GM12878 (cell line): ENCODE results near the gene SLC23A2. TPM values are rescaled to one million over a fixed set of nuclear protein-coding genes. Genes with fewer than 3 reads are reported as not detected.
A peak's percentile ranks its signal among the peaks of the same experiment; 100 is the strongest.

Experiments used
- BHLHE40 ChIP-seq, 2 experiments: fragments of 450-650 bp in 1 of 2; IDR thresholded peaks; 2 replicates each; pipeline ENCODE4 v1.6.1; 2011 to 2017; ENCODE audit warnings: low read depth in 2 of 2, borderline replicate concordance in 1 of 2, improper control_type of control experiment in 1 of 2, low read length in 1 of 2, mild to moderate bottlenecking in 1 of 2
- CBX3 ChIP-seq: fragments of 200-600 bp; sonication (generic); IDR thresholded peaks from 2 replicates; pipeline ENCODE4 v1.6.1; 2016; ENCODE audit warnings: low read depth, borderline replicate concordance
- EED ChIP-seq: sonication (generic); IDR thresholded peaks from 2 replicates; pipeline ENCODE4 v1.6.1; 2016; ENCODE audit warnings: antibody characterized with exemption, low read depth
- FOXM1 ChIP-seq: IDR thresholded peaks from 2 replicates; pipeline ENCODE4 v1.6.1; 2012; ENCODE audit warnings: low read depth, mild to moderate bottlenecking, inconsistent platforms, low read length, moderate library complexity
- HCFC1 ChIP-seq: fragments of 150-350 bp; IDR thresholded peaks from 2 replicates; pipeline ENCODE4 v1.6.1; 2014; ENCODE audit warnings: low read length
- HDAC6 ChIP-seq: fragments of 200-600 bp; sonication (generic); IDR thresholded peaks from one replicate; pipeline ENCODE4 v1.8.0; 2017; ENCODE audit warnings: antibody characterized with exemption; ENCODE audit not compliant: unreplicated experiment
- HDGF ChIP-seq: fragments of 450-650 bp; IDR thresholded peaks from 2 replicates; pipeline ENCODE4 v1.6.1; 2016; ENCODE audit warnings: antibody characterized with exemption
- IRF4 ChIP-seq: IDR thresholded peaks from 2 replicates; pipeline ENCODE4 v1.6.1; 2011; ENCODE audit warnings: low read depth, low read length
- MEF2A ChIP-seq: IDR thresholded peaks from 2 replicates; pipeline ENCODE4 v1.6.1; 2011; ENCODE audit warnings: low read depth, mild to moderate bottlenecking, low read length, moderate library complexity; ENCODE audit not compliant: insufficient read depth
- MXI1 ChIP-seq: fragments of 150-350 bp; IDR thresholded peaks from 2 replicates; pipeline ENCODE4 v1.6.1; 2011; ENCODE audit warnings: low read depth, mild to moderate bottlenecking, inconsistent platforms, low read length, improper control_type of control experiment
- NFXL1 ChIP-seq: fragments of 450-650 bp; IDR thresholded peaks from 2 replicates; pipeline ENCODE4 v1.6.1; 2017; ENCODE audit warnings: antibody characterized with exemption, mild to moderate bottlenecking, borderline replicate concordance
- NFYA ChIP-seq: IDR thresholded peaks from 2 replicates; pipeline ENCODE4 v1.6.1; 2011; ENCODE audit warnings: low read depth, mild to moderate bottlenecking, low read length, improper control_type of control experiment, borderline replicate concordance
- NR2C2 ChIP-seq: IDR thresholded peaks from 2 replicates; pipeline ENCODE4 v1.6.1; 2011; ENCODE audit warnings: borderline replicate concordance, low read depth; ENCODE audit not compliant: control insufficient read depth, insufficient read length
- PBX3 ChIP-seq: IDR thresholded peaks from 2 replicates; pipeline ENCODE4 v1.6.1; 2011; ENCODE audit warnings: mild to moderate bottlenecking, low read depth, low read length, moderate library complexity; ENCODE audit not compliant: insufficient replicate concordance
- PKNOX1 ChIP-seq: fragments of 450-650 bp; IDR thresholded peaks from 2 replicates; pipeline ENCODE4 v1.6.1; 2016; ENCODE audit warnings: mild to moderate bottlenecking
- POLR2AphosphoS2 ChIP-seq: IDR thresholded peaks from 2 replicates; pipeline ENCODE4 v1.6.1; 2011; ENCODE audit warnings: low read depth, mild to moderate bottlenecking, low read length, improper control_type of control experiment, moderate library complexity
- REST ChIP-seq: IDR thresholded peaks from 2 replicates; pipeline ENCODE4 v1.6.1; 2012; ENCODE audit warnings: mild to moderate bottlenecking, low read depth, low read length
- RUNX3 ChIP-seq: IDR thresholded peaks from 2 replicates; pipeline ENCODE4 v1.6.1; 2012; ENCODE audit warnings: low read length, inconsistent platforms
- SIN3A ChIP-seq: IDR thresholded peaks from 2 replicates; pipeline ENCODE4 v1.6.1; 2012; ENCODE audit warnings: low read depth, low read length, improper control_type of control experiment
- TCF3 ChIP-seq: IDR thresholded peaks from 2 replicates; pipeline ENCODE4 v1.6.1; 2012; ENCODE audit warnings: low read depth, mild to moderate bottlenecking, low read length, borderline replicate concordance; ENCODE audit not compliant: insufficient read depth
- WRNIP1 ChIP-seq: IDR thresholded peaks from 2 replicates; pipeline ENCODE4 v1.6.1; 2011; ENCODE audit warnings: low read depth, low read length, improper control_type of control experiment, borderline replicate concordance
- ZNF592 ChIP-seq: fragments of 450-650 bp; IDR thresholded peaks from 2 replicates; pipeline ENCODE4 v1.6.1; 2017; ENCODE audit warnings: mild to moderate bottlenecking, moderate library complexity
- polyA plus RNA-seq, 11 experiments: library from polyadenylated mRNA; depleted of rRNA in 4 of 11; unstranded in 6 of 11; stranded (reverse) in 5 of 11; fragments of >200 nt; fragmentation: Nextera tagmentation in 4 of 11; fragmentation: Illumina TruSeq in 1 of 11; extraction: Ambion mirVana in 4 of 11; extraction: Trizol in 1 of 11; gene quantifications; 1 replicate in 1 of 11; 2 replicates in 10 of 11; pipeline versions ENCODE4 v1.2.1 to v1.2.3, GENCODE V29; 2011 to 2016; ENCODE audit warnings: inconsistent platforms in 2 of 11, missing spikeins in 2 of 11, low read depth in 1 of 11
- total RNA-seq, 4 experiments: library from RNA; depleted of rRNA in 3 of 4; stranded (reverse); fragments of >200 nt in 3 of 4; fragmentation: Illumina TruSeq in 1 of 4; extraction: Trizol in 1 of 4; gene quantifications; 2 replicates each; pipeline versions ENCODE4 v1.2.1 to v1.2.3, GENCODE V29; 2013 to 2021

The SLC23A2 gene
- total and polyA plus RNA-seq, 10 of the 15 experiments (the other 5 are each of a cell fraction or from before 2014, with no cell fraction given), result 4.4 to 56.1 (median 35.5) TPM

- TF ChIP-seq REST, result no peak
- no peak for TF ChIP-seq FOXM1
- no peak for TF ChIP-seq POLR2AphosphoS2
- no peak for TF ChIP-seq NFYA
- TF ChIP-seq MXI1, result no peak
- TF ChIP-seq SIN3A, result no peak
- TF ChIP-seq IRF4, result no peak
- TF ChIP-seq CBX3, result no peak
- no peak for TF ChIP-seq TCF3
- no peak for TF ChIP-seq HCFC1
- TF ChIP-seq BHLHE40 (IDR thresholded peaks at IDR 0.05; ENCODE audit: borderline replicate concordance in 1 of 2, low read depth in 2 of 2, low read length in 1 of 2), result no peak
- TF ChIP-seq RUNX3, result peak; percentile 81
- 0 out of 2 replicates have a peak, but pooled peaks have one; percentile 15 for TF ChIP-seq MEF2A
- no peak for TF ChIP-seq HDAC6
- peak; percentile 93 for TF ChIP-seq PKNOX1
- TF ChIP-seq ZNF592, result no peak
- TF ChIP-seq NR2C2, result no peak
- TF ChIP-seq PBX3, result peak; percentile 79
- TF ChIP-seq HDGF, result no peak
- 0 out of 2 replicates have a peak, but pooled peaks have one; percentile 61 for TF ChIP-seq NFXL1
- TF ChIP-seq EED, result peak; percentile 57; the same call in 1 of the 2 replicates
- no peak for TF ChIP-seq WRNIP1
Measured at GRCh38 chr20:4946986-4947385, 54.3 kb downstream of the SLC23A2 start (continued).
